PC-9 (cell line): ENCODE measurements around the gene TSPOAP1.

Experiments used
- CTCF ChIP-seq: fragments of 200-600 bp; sonication (generic); conservative IDR thresholded peaks from 2 replicates; pipeline ENCODE4 v1.6.1; 2017; ENCODE audit warnings: mixed run types, antibody characterized with exemption, mild to moderate bottlenecking, moderate library complexity
- EZH2 ChIP-seq: fragments of 200-600 bp; sonication (generic); IDR thresholded peaks from 2 replicates; pipeline ENCODE4 v1.8.0; 2017; ENCODE audit warnings: antibody characterized with exemption, low read depth

- TF ChIP-seq CTCF (no peak), EZH2 (no peak)
Observed at GRCh38 chr17:58370716-58371115, 42.1 kb upstream of the TSPOAP1 start.
